SK-N-SH treated with all-trans-retinoic acid at 6 μM for 48 hours (cell line): ENCODE results near the gene HS6ST2.

Experiments
- ATAC-seq: fragments of 200-7000 bp; cut with Tn5 transposase; 3 replicates; pipeline ENCODE4 v1.9.1; 2020; ENCODE audit warnings: mild to moderate bottlenecking, moderate library complexity
- ARNTL ChIP-seq: fragments of 450-650 bp; formaldehyde crosslinking; IDR thresholded peaks from 2 replicates; pipeline ENCODE4 v1.5.0; 2020; ENCODE audit warnings: low read depth, mild to moderate bottlenecking, moderate library complexity, borderline replicate concordance
- CREB5 ChIP-seq: fragments of 250-450 bp; sonication (Bioruptor Pico); IDR thresholded peaks from 2 replicates; pipeline ENCODE4 v1.5.1; 2020; ENCODE audit warnings: low read depth, mild to moderate bottlenecking, moderate library complexity
- CSDC2 ChIP-seq: fragments of 250-450 bp; sonication (Bioruptor Pico); IDR thresholded peaks from 2 replicates; pipeline ENCODE4 v1.5.0; 2020; ENCODE audit warnings: mild to moderate bottlenecking, moderate library complexity
- CSRNP3 ChIP-seq: fragments of 250-450 bp; sonication (Bioruptor Pico); IDR thresholded peaks from 2 replicates; pipeline ENCODE4 v1.5.1; 2021; ENCODE audit warnings: mild to moderate bottlenecking, moderate library complexity
- ESRRG ChIP-seq: fragments of 250-450 bp; sonication (Bioruptor Pico); IDR thresholded peaks from 2 replicates; pipeline ENCODE4 v1.6.1; 2021; ENCODE audit warnings: mild to moderate bottlenecking
- GLIS3 ChIP-seq: fragments of 250-450 bp; sonication (Bioruptor Pico); IDR thresholded peaks from 2 replicates; pipeline ENCODE4 v1.5.0; 2020; ENCODE audit warnings: mild to moderate bottlenecking, moderate library complexity
- OSR1 ChIP-seq: fragments of 250-450 bp; sonication (Bioruptor Pico); IDR thresholded peaks from 2 replicates; pipeline ENCODE4 v1.8.0; 2022; ENCODE audit warnings: moderate library complexity, mild to moderate bottlenecking, inconsistent platforms
- PATZ1 ChIP-seq: fragments of 250-450 bp; sonication (Bioruptor Pico); IDR thresholded peaks from 2 replicates; pipeline ENCODE4 v1.8.0; 2020; ENCODE audit warnings: mild to moderate bottlenecking, moderate library complexity, borderline replicate concordance
- POU6F1 ChIP-seq: fragments of 250-450 bp; sonication (Bioruptor Pico); IDR thresholded peaks from 2 replicates; pipeline ENCODE4 v1.8.0; 2021; ENCODE audit warnings: low read depth, mild to moderate bottlenecking, moderate library complexity, borderline replicate concordance
- PPARA ChIP-seq: fragments of 250-450 bp; sonication (Bioruptor Pico); IDR thresholded peaks from 2 replicates; pipeline ENCODE4 v1.5.0; 2020; ENCODE audit warnings: mild to moderate bottlenecking, borderline replicate concordance
- RARB ChIP-seq: fragments of 250-450 bp; sonication (Bioruptor Pico); IDR thresholded peaks from 2 replicates; pipeline ENCODE4 v1.8.0; 2021; ENCODE audit warnings: mild to moderate bottlenecking, moderate library complexity
- SNAI2 ChIP-seq: fragments of 250-450 bp; sonication (Bioruptor Pico); IDR thresholded peaks from 2 replicates; pipeline ENCODE4 v1.5.0; 2020; ENCODE audit warnings: mild to moderate bottlenecking, moderate library complexity
- TCF4 ChIP-seq: fragments of 250-450 bp; sonication (Bioruptor Pico); IDR thresholded peaks from 2 replicates; pipeline ENCODE4 v1.8.0; 2021; ENCODE audit warnings: mild to moderate bottlenecking, moderate library complexity, borderline replicate concordance
- TOX ChIP-seq: fragments of 250-450 bp; sonication (Bioruptor Pico); IDR thresholded peaks from 2 replicates; pipeline ENCODE4 v1.8.0; 2021; ENCODE audit warnings: mild to moderate bottlenecking, moderate library complexity, borderline replicate concordance
- ZC3H10 ChIP-seq: fragments of 250-450 bp; sonication (Bioruptor Pico); IDR thresholded peaks from 2 replicates; pipeline ENCODE4 v1.5.1; 2021; ENCODE audit warnings: mild to moderate bottlenecking, moderate library complexity
- ZFP3 ChIP-seq: fragments of 250-450 bp; sonication (Bioruptor Pico); IDR thresholded peaks from 2 replicates; pipeline ENCODE4 v1.5.0; 2020; ENCODE audit warnings: mild to moderate bottlenecking, moderate library complexity
- ZFP30 ChIP-seq: fragments of 450-650 bp; formaldehyde crosslinking; IDR thresholded peaks from 2 replicates; pipeline ENCODE4 v1.5.0; 2022; ENCODE audit warnings: mild to moderate bottlenecking, moderate library complexity
- ZNF8 ChIP-seq: fragments of 450-650 bp; formaldehyde crosslinking; IDR thresholded peaks from 2 replicates; pipeline ENCODE4 v1.5.0; 2020; ENCODE audit warnings: mild to moderate bottlenecking, moderate library complexity

The HS6ST2 gene

GRCh38 chrX:132603700-132604286 lies 354.6 kb downstream of the HS6ST2 start:
- ATAC-seq: no peak
- TF ChIP-seq ZNF8 (CRISPR knock-in tag) (no peak), ARNTL (CRISPR knock-in tag) (no peak), ZC3H10 (CRISPR knock-in tag) (no peak), CSDC2 (CRISPR knock-in tag) (no peak), CSRNP3 (CRISPR knock-in tag) (no peak), RARB (CRISPR knock-in tag) (no peak), OSR1 (CRISPR knock-in tag) (no peak)

- no peak for ATAC-seq
- no peak for TF ChIP-seq PPARA (CRISPR knock-in tag)
- no peak for TF ChIP-seq SNAI2 (CRISPR knock-in tag)
- no peak for TF ChIP-seq PATZ1 (CRISPR knock-in tag)
- TF ChIP-seq TCF4 (CRISPR knock-in tag): no peak
These were observed 355.7 kb downstream of the HS6ST2 start for GRCh38 chrX:132602701-132603100.

GRCh38 chrX:132594999-132595398 lies 363.4 kb downstream of the HS6ST2 start:
- no peak for ATAC-seq
- TF ChIP-seq PATZ1 (CRISPR knock-in tag) (no peak), ARNTL (CRISPR knock-in tag) (no peak), ZFP3 (CRISPR knock-in tag) (no peak), CREB5 (CRISPR knock-in tag) (no peak), GLIS3 (no peak), SNAI2 (CRISPR knock-in tag) (no peak), ESRRG (CRISPR knock-in tag) (no peak), ZNF8 (CRISPR knock-in tag) (no peak)
- TF ChIP-seq, all 23 proteins: peak for 0

GRCh38 chrX:132594129-132594528 lies 364.3 kb downstream of the HS6ST2 start:
- ATAC-seq: no peak

More at GRCh38 chrX:132594129-132594528, 364.3 kb downstream of the HS6ST2 start:
- TF ChIP-seq GLIS3 (no peak), TOX (CRISPR knock-in tag) (no peak), POU6F1 (CRISPR knock-in tag) (no peak), ZFP30 (no peak), ARNTL (CRISPR knock-in tag) (no peak), PPARA (CRISPR knock-in tag) (no peak), OSR1 (CRISPR knock-in tag) (no peak)
